CD14-positive monocyte (primary cell): ENCODE measurements around the gene RAPGEF5. TPM values are rescaled to one million over a fixed set of nuclear protein-coding genes. Genes with fewer than 3 reads are reported as not detected.

Source experiments
- DNase-seq, 3 donors: peaks; one replicate each; pipeline ENCODE4 v3.0.0-alpha.2; 2011 to 2022
- H2AFZ ChIP-seq: 2 replicates; pipeline ENCODE4 v1.6.0; 2012; ENCODE audit warnings: mild to moderate bottlenecking, low read depth, low read length, inconsistent platforms; ENCODE audit not compliant: insufficient read depth, poor library complexity, severe bottlenecking
- H3K27ac ChIP-seq, 2 donors: 1 replicate in 1 of 2; 2 replicates in 1 of 2; pipeline ENCODE4 v1.5.1; 2012 to 2013; ENCODE audit warnings: low read length in 2 of 2, control low read depth in 1 of 2, inconsistent platforms in 1 of 2, low read depth in 1 of 2, mild to moderate bottlenecking in 1 of 2
- H3K27me3 ChIP-seq, 2 donors: one replicate each; pipeline versions ENCODE4 v1.6.0 to v1.6.1; 2011 to 2013; ENCODE audit warnings: low read length in 2 of 2; ENCODE audit not compliant: control insufficient read depth in 2 of 2, insufficient read depth in 2 of 2
- H3K36me3 ChIP-seq, 2 donors: replicated peaks in 1 of 2; 1 replicate in 1 of 2; 2 replicates in 1 of 2; pipeline versions ENCODE4 v1.5.1 to v1.6.1; 2012 to 2013; ENCODE audit warnings: low read length in 2 of 2, control low read depth in 1 of 2, inconsistent platforms in 1 of 2, mild to moderate bottlenecking in 1 of 2; ENCODE audit not compliant: insufficient read depth in 2 of 2, control insufficient read depth in 1 of 2
- H3K4me1 ChIP-seq, 2 donors: 1 replicate in 1 of 2; 2 replicates in 1 of 2; pipeline versions ENCODE4 v1.5.1 to v1.6.1; 2012 to 2013; ENCODE audit warnings: low read length in 2 of 2, control low read depth in 1 of 2, inconsistent platforms in 1 of 2, mild to moderate bottlenecking in 1 of 2, moderate library complexity in 1 of 2; ENCODE audit not compliant: insufficient read depth in 2 of 2, control insufficient read depth in 1 of 2
- H3K4me2 ChIP-seq: replicated peaks from 2 replicates; pipeline ENCODE3; 2012; ENCODE audit warnings: low read length, moderate library complexity, mild to moderate bottlenecking; ENCODE audit not compliant: poor library complexity, severe bottlenecking; ENCODE audit errors: extremely low read depth
- H3K4me3 ChIP-seq, 3 experiments: fragments of 200-600 bp in 1 of 3; sonication (generic) in 1 of 3; replicated peaks in 1 of 3; 1 replicate in 2 of 3; 2 replicates in 1 of 3; pipeline ENCODE4 v1.5.1; 2011 to 2013; ENCODE audit warnings: low read length in 3 of 3, mild to moderate bottlenecking in 3 of 3, control low read depth in 2 of 3, low read depth in 2 of 3, inconsistent platforms in 1 of 3, moderate library complexity in 1 of 3
- H3K79me2 ChIP-seq: 2 replicates; pipeline ENCODE4 v1.6.0; 2012; ENCODE audit warnings: mild to moderate bottlenecking, control low read depth, inconsistent platforms, low read length, moderate library complexity; ENCODE audit not compliant: insufficient read depth
- H3K9ac ChIP-seq: 2 replicates; pipeline ENCODE4 v1.6.0; 2017; ENCODE audit warnings: low read length, mild to moderate bottlenecking; ENCODE audit not compliant: insufficient read depth, poor library complexity, severe bottlenecking
- H3K9me3 ChIP-seq, 2 donors: replicated peaks in 1 of 2; 1 replicate in 1 of 2; 2 replicates in 1 of 2; pipeline versions ENCODE4 v1.5.1 to v1.6.1; 2012 to 2013; ENCODE audit warnings: low read length in 2 of 2, control low read depth in 1 of 2; ENCODE audit not compliant: control insufficient read depth in 1 of 2, insufficient read depth in 1 of 2
- H4K20me1 ChIP-seq: 2 replicates; pipeline ENCODE4 v1.6.0; 2012; ENCODE audit warnings: mild to moderate bottlenecking, low read length, control low read depth, moderate library complexity; ENCODE audit not compliant: insufficient read depth
- H3K27ac Mint-ChIP-seq, 7 donors: one replicate each; pipeline ENCODE4 v1.8.0; 2020; ENCODE audit warnings: mild to moderate bottlenecking in 7 of 7, mixed read lengths in 7 of 7, moderate library complexity in 6 of 7, inconsistent platforms in 2 of 7
- H3K27me3 Mint-ChIP-seq, 3 donors: one replicate each; pipeline ENCODE4 v1.8.0; 2021 to 2022; ENCODE audit warnings: low read depth in 3 of 3, mild to moderate bottlenecking in 3 of 3, mixed read lengths in 3 of 3, moderate library complexity in 3 of 3, inconsistent platforms in 1 of 3
- H3K36me3 Mint-ChIP-seq, 2 donors: one replicate each; pipeline ENCODE4 v1.8.0; 2020; ENCODE audit warnings: mixed read lengths in 2 of 2, inconsistent platforms in 1 of 2, mild to moderate bottlenecking in 1 of 2
- H3K4me1 Mint-ChIP-seq: one replicate; pipeline ENCODE4 v1.8.0; 2020; ENCODE audit warnings: mild to moderate bottlenecking, mixed read lengths
- H3K4me3 Mint-ChIP-seq, 2 donors: one replicate each; pipeline ENCODE4 v1.8.0; 2020; ENCODE audit warnings: mild to moderate bottlenecking in 2 of 2, mixed read lengths in 2 of 2, moderate library complexity in 1 of 2
- H3K9me3 Mint-ChIP-seq, 7 donors: one replicate each; pipeline ENCODE4 v1.8.0; 2020 to 2022; ENCODE audit warnings: mixed read lengths in 7 of 7, mild to moderate bottlenecking in 6 of 7, moderate library complexity in 6 of 7, inconsistent platforms in 2 of 7
- CTCF ChIP-seq: fragments of 200-600 bp; IDR thresholded peaks from one replicate; pipeline ENCODE4 v1.8.0; 2022; ENCODE audit warnings: antibody characterized with exemption, mild to moderate bottlenecking
- WGBS: methylation state at CpG from one replicate; pipeline ENCODE4 v1.1.5; 2013; ENCODE audit warnings: missing lambda C conversion rate; ENCODE audit not compliant: insufficient coverage; 5-methylcytosine and 5-hydroxymethylcytosine counted together
- intact Hi-C, 2 donors: fragments of 100-400 bp; cut with micrococcal nuclease; formaldehyde crosslinking; loops; one replicate each; pipeline versions ENCODE4 v1.15.0 to v1.15.1; 2023
- polyA plus RNA-seq, 3 donors: library from polyadenylated mRNA; depleted of rRNA in 1 of 3; unstranded in 2 of 3; stranded (reverse) in 1 of 3; fragments of 300-500 nt in 2 of 3; fragments of >200 nt in 1 of 3; fragmentation: Illumina TruSeq in 2 of 3; gene quantifications; 1 replicate in 2 of 3; 2 replicates in 1 of 3; pipeline ENCODE4 v1.2.3, GENCODE V29; 2012 to 2021

RAPGEF5 gene
- polyA plus RNA-seq, 3 donors, result not detected

- Histone ChIP-seq H3K4me1 (no peaks in the 10 kb centered on the region), H3K4me2 (no peak overlapping the region), H3K27me3 (no peaks in the 10 kb centered on the region), H3K9ac (no peak overlapping the region), H3K27ac (no peak overlapping the region), H4K20me1 (no peaks in the 10 kb centered on the region), H3K79me2 (no peaks in the 10 kb centered on the region), H3K9me3 (no peaks in the 10 kb centered on the region), H3K36me3 (no peaks in the 10 kb centered on the region), H2AFZ (no peak overlapping the region), H3K4me3 (no peak overlapping the region)
- DNase-seq, result no peak
- Mint-ChIP-seq H3K4me1 (no peaks in the 10 kb centered on the region), H3K36me3 (no peaks in the 10 kb centered on the region), H3K4me3 (no peak overlapping the region), H3K9me3 (peaks cover 0 to 2% (median 0%) of the 10 kb centered on the region in 7 donors), H3K27me3 (peaks cover 0 to 3% (median 1%) of the 10 kb centered on the region in 3 donors), H3K27ac (no peak overlapping the region)
- WGBS, result 100% methylated on average over 1 of the region's 4 CpGs
- intact Hi-C loops, result no loop called here
- no peak for TF ChIP-seq CTCF
Observed at GRCh38 chr7:22385326-22385725, 28.4 kb upstream of the RAPGEF5 start.

- H3K4me1 Mint-ChIP-seq, result no peaks in the 10 kb centered on the region
- no peak for DNase-seq
Observed at GRCh38 chr7:22380333-22380732, 23.4 kb upstream of the RAPGEF5 start.

More at GRCh38 chr7:22380333-22380732, 23.4 kb upstream of the RAPGEF5 start:
- H3K4me3 Mint-ChIP-seq, result no peak overlapping the region
- Histone ChIP-seq H2AFZ (no peak overlapping the region), H4K20me1 (no peaks in the 10 kb centered on the region), H3K4me1 (no peaks in the 10 kb centered on the region), H3K27me3 (no peaks in the 10 kb centered on the region), H3K4me2 (no peak overlapping the region), H3K79me2 (no peaks in the 10 kb centered on the region), H3K27ac (no peak overlapping the region), H3K9me3 (no peaks in the 10 kb centered on the region), H3K4me3 (no peak overlapping the region), H3K9ac (no peak overlapping the region), H3K36me3 (no peaks in the 10 kb centered on the region)
- H3K27ac Mint-ChIP-seq, result no peak overlapping the region
- TF ChIP-seq CTCF, result no peak
- WGBS, result no CpG with 5 or more reads among the region's 2 CpGs
- H3K27me3 Mint-ChIP-seq, result peaks cover 0 to 3% (median 1%) of the 10 kb centered on the region in 3 donors
- H3K9me3 Mint-ChIP-seq, result peaks cover 0 to 2% (median 0%) of the 10 kb centered on the region in 7 donors
- H3K36me3 Mint-ChIP-seq, result no peaks in the 10 kb centered on the region
- intact Hi-C loops, result no loop called here
